Activated B cell treated with CpG ODN at 0.5 μM for 24 hours (primary cell): ENCODE measurements around the gene AKT1S1. TPM values are rescaled to one million over a fixed set of nuclear protein-coding genes. Genes with fewer than 3 reads are reported as not detected.

Experiments used
- ATAC-seq: fragments of 200-7000 bp; cut with Tn5 transposase; one replicate; pipeline ENCODE4 v1.10.0; 2021; ENCODE audit warnings: low read depth, mild to moderate bottlenecking, moderate library complexity
- CTCF ChIA-PET: fragments of 350-600 bp; sonication (Branson Sonifier 250); formaldehyde crosslinking; loops from one replicate; lab custom pipeline; 2021; ENCODE audit warnings: antibody characterized with exemption; lab: Charles Lee
- POLR2A ChIA-PET: fragments of 350-600 bp; sonication (Branson Sonifier 250); formaldehyde crosslinking; loops from one replicate; lab custom pipeline; 2021; ENCODE audit warnings: antibody characterized with exemption; lab: Charles Lee
- DNase-seq: peaks from one replicate; pipeline ENCODE4 v3.0.0; 2022
- H3K27ac Mint-ChIP-seq: one replicate; pipeline ENCODE4 v1.8.0; 2020; ENCODE audit warnings: mixed read lengths
- H3K27me3 Mint-ChIP-seq: one replicate; pipeline ENCODE4 v1.8.0; 2021; ENCODE audit warnings: mixed read lengths
- H3K36me3 Mint-ChIP-seq: one replicate; pipeline ENCODE4 v1.8.0; 2021; ENCODE audit warnings: low read depth, mixed read lengths
- H3K4me1 Mint-ChIP-seq: one replicate; pipeline ENCODE4 v1.8.0; 2021; ENCODE audit warnings: mixed read lengths
- H3K4me3 Mint-ChIP-seq: one replicate; pipeline ENCODE4 v1.8.0; 2020; ENCODE audit warnings: mild to moderate bottlenecking, mixed read lengths
- H3K9me3 Mint-ChIP-seq: one replicate; pipeline ENCODE4 v1.8.0; 2020; ENCODE audit warnings: mixed read lengths
- CTCF ChIP-seq: fragments of 200-600 bp; IDR thresholded peaks from one replicate; pipeline ENCODE4 v1.8.0; 2022; ENCODE audit warnings: antibody characterized with exemption, mild to moderate bottlenecking
- intact Hi-C: fragments of 100-400 bp; cut with micrococcal nuclease; formaldehyde crosslinking; loops from one replicate; pipeline ENCODE4 v1.15.1; 2024
- total RNA-seq: library from RNA; stranded (reverse); gene quantifications from 2 replicates; pipeline ENCODE4 v1.2.3, GENCODE V29; 2022

AKT1S1 gene
- total RNA-seq, 1 donor from 2014 or later = 28.7 TPM

DNA sequence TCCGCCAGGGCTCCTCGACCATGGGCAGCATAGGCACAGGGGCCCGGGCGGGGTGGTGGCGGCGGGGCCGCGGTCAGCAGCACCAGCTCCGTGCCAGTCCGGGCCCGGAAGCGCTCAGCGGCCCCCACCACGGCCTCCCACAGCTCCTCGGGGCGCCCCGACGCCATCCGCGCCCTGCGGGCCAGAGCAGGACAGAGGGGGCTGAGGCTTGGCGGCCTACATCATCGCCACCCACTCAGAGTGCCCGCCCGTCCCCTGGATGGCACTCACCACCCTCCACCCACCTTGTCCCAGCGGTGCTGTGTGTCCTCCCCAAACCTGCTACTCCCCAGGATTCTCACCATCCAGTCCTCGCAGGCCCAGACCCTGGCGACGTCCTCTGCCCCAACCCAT, 4.0 kb downstream of the AKT1S1 start:
- no peak for ATAC-seq
- intact Hi-C loops = loop anchor here (10.0 kb wide), 2 partner anchors 758 to 878 kb away; partner anchors contain the start of genes C19orf73, GYS1, LIN7B and PPFIA3
- POLR2A ChIA-PET = no interaction called here
- H3K27ac Mint-ChIP-seq = no peak overlapping the region
- CTCF ChIA-PET = no interaction called here
- TF ChIP-seq CTCF = no peak
- DNase-seq = no peak
- no peaks in the 10 kb centered on the region for H3K27me3 Mint-ChIP-seq
- no peaks in the 10 kb centered on the region for H3K9me3 Mint-ChIP-seq
- H3K4me3 Mint-ChIP-seq = no peak overlapping the region
- H3K36me3 Mint-ChIP-seq = peaks cover 8% of the 10 kb centered on the region
- peaks cover 26% of the 10 kb centered on the region for H3K4me1 Mint-ChIP-seq

DNA sequence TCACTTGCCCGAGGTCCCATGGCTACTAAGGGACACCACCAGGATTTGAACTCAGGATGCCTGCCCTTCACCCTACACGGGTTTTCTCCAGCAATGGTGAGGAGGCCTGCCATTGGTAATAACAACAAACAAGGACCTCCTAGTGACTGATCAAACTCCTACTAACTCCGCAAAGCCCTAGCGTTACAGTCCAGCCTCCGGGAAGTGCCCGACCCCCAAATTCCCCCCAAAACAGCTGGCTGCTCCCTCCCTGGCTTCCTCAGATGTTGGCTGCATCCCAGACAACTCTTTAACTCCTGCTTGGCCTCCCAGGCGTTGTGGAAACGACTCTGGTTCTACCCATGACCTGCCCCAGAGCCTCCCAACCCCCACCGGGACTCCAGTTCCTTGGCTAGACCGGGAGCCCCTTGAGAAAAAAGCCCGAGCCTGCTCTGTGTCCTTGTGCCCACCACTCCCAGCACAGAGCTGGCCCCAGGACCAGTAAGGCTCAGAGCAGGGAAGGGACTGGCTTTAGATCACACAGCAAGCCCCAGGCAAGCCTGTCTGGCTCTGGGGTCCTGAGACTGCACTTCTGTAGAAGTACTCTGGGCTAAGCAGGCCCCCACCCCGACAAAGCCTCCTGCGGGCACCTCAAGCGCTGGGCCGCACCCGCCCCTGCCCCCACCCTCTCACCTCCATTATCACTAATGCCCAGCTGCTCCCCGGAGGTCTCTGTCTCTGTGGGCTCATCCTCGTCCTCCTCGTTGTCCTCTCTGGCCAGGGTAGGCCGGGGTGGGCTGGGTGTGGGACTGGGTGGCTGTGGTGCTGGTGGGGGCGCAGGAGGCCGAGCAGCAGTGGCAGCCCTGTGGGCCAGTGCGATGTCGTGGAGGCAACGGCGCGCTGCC, 4.7 kb downstream of the AKT1S1 start:
- no peaks in the 10 kb centered on the region for H3K27me3 Mint-ChIP-seq
- intact Hi-C loops = loop anchor here (10.0 kb wide), 2 partner anchors 758 to 878 kb away; partner anchors contain the start of genes C19orf73, GYS1, LIN7B and PPFIA3
- no peak for TF ChIP-seq CTCF
- ATAC-seq = no peak
- no peak for DNase-seq
- H3K4me3 Mint-ChIP-seq = no peak overlapping the region
- POLR2A ChIA-PET = no interaction called here
- CTCF ChIA-PET = no interaction called here
- peaks cover 26% of the 10 kb centered on the region for H3K4me1 Mint-ChIP-seq
- H3K9me3 Mint-ChIP-seq = no peaks in the 10 kb centered on the region
- no peak overlapping the region for H3K27ac Mint-ChIP-seq
- peaks cover 8% of the 10 kb centered on the region for H3K36me3 Mint-ChIP-seq

DNA sequence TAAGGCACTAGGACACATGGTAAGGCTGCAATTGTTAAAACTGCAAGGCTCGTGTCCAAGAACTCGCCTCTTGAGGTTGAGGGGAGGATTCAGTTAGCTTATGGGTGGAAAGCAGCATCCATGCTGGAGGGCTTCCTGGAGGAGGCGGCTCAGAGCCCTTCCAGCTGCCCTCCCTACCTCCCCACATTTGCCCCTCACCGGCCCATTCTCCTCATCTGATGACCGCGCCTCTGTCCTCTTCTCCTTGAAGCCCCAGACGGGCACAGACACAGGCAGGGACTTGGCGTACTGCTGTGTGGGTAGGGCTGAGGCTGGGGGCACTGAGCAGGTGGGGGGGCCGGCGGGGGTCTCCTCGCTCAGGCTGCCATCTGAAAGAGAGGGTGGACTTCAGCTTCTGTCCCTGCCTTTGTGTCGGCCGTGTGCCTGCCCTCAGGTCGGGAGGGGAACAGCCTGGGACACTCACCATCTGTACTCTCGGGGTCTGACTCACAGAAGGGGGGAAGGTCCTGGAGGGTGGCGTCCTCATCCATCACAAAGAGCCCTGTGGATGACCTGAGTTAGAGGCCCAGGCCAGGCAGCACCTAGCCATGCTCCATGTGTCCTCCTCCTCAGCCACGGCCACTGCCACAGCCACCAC, 5.7 kb downstream of the AKT1S1 start:
- H3K9me3 Mint-ChIP-seq = no peaks in the 10 kb centered on the region
- intact Hi-C loops = loop anchor here (10.0 kb wide), 2 partner anchors 757 to 877 kb away; partner anchors contain the start of genes C19orf73, GYS1, LIN7B and PPFIA3
- peaks cover 32% of the 10 kb centered on the region for H3K4me1 Mint-ChIP-seq
- DNase-seq = no peak
- ChIA-PET POLR2A (interaction anchor here (0.6 kb wide), 1 partner anchor 402 kb away, joined by 3 read pairs; no protein-coding TSS in a partner anchor), CTCF (no interaction called here)
- no peaks in the 10 kb centered on the region for H3K27me3 Mint-ChIP-seq
- ATAC-seq = no peak
- peaks cover 11% of the 10 kb centered on the region for H3K36me3 Mint-ChIP-seq
- H3K4me3 Mint-ChIP-seq = no peak overlapping the region
- no peak overlapping the region for H3K27ac Mint-ChIP-seq
- no peak for TF ChIP-seq CTCF

DNA sequence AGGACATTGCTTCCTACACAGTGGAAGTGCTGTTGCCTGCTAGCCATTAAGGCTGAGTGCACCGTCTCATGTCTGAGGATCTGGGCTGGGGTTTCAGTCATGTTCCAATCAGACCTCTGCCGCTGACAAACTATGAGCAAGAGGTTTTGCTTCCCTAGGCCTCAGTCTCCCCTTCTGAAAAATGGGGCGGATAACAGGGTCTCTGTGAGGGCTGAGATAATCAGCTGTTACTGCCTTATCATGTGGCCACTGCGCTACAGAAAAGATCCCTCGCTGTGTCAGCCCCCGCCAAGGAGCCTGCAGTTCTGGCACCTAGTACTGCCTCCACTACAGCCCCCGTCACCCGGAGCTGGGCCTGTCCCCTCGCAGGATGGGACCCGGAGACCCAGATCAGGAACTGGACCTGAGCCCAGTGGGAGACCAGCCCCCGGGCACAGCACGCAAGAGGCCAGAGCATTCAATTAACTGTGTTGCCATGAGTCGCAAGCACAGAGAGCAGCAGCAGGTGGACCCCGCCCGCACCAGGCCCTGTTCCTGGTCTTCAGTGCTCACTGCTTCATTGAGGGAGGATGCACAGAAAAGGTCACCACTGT, 6.8 kb downstream of the AKT1S1 start:
- intact Hi-C loops = loop anchor here (10.0 kb wide), 2 partner anchors 756 to 876 kb away; partner anchors contain the start of genes C19orf73, GYS1, LIN7B and PPFIA3
- ChIA-PET CTCF (no interaction called here), POLR2A (interaction anchor here (0.6 to 4.3 kb wide), 8 partner anchors 16 to 153 kb away, joined by 3 to 62 read pairs (median 14); partner anchors contain the start of genes ATF5, FUZ, NUP62 and PTOV1)
- peaks cover 13% of the 10 kb centered on the region for H3K36me3 Mint-ChIP-seq
- H3K27me3 Mint-ChIP-seq = no peaks in the 10 kb centered on the region
- DNase-seq (no peak), ATAC-seq (no peak)
- H3K27ac Mint-ChIP-seq = no peak overlapping the region
- H3K4me3 Mint-ChIP-seq = no peak overlapping the region
- H3K9me3 Mint-ChIP-seq = no peaks in the 10 kb centered on the region
- H3K4me1 Mint-ChIP-seq = peaks cover 37% of the 10 kb centered on the region
- no peak for TF ChIP-seq CTCF
